ENCODE data around the gene ERC1.
"Not testable (repeated sequence)": the region's sequence is repeated elsewhere in the genome, so short reads cannot be mapped to it uniquely, and the experiment has no call there.

Gene ERC1

GRCh38 chr12:1034243-1034642, 43.2 kb downstream of the ERC1 start:
- no peak for DNase-seq

- DNase-seq = peak in 1 of 2 experiments; percentile 40
Measured at GRCh38 chr12:1034751-1035457, 43.9 kb downstream of the ERC1 start.

- DNase-seq = no peak
Measured at GRCh38 chr12:1041478-1041877, 50.5 kb downstream of the ERC1 start.

- no peak for DNase-seq
Measured at GRCh38 chr12:1044199-1044598, 53.2 kb downstream of the ERC1 start.

DNA sequence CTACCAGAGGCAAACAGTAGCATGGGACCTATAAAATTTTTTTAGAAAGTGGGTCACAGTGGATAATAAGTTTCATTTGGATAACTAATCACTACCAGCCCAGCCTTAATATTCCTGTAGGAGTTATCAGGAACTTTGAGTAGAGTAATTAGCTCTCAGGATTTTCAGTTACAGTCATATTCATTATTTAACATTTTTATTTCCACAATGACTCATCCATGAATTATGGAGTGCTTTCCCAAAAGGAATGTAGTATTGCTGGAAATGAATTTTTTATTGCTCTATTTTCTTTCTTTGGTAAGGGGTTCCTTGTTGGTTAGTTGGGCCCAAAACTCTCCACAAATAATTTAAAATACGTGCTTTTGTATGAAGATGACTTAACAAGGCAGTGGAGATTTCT, 53.7 kb downstream of the ERC1 start:
- no peak for DNase-seq

- DNase-seq = no peak
Measured at GRCh38 chr12:1046727-1047126, 55.7 kb downstream of the ERC1 start.

DNA sequence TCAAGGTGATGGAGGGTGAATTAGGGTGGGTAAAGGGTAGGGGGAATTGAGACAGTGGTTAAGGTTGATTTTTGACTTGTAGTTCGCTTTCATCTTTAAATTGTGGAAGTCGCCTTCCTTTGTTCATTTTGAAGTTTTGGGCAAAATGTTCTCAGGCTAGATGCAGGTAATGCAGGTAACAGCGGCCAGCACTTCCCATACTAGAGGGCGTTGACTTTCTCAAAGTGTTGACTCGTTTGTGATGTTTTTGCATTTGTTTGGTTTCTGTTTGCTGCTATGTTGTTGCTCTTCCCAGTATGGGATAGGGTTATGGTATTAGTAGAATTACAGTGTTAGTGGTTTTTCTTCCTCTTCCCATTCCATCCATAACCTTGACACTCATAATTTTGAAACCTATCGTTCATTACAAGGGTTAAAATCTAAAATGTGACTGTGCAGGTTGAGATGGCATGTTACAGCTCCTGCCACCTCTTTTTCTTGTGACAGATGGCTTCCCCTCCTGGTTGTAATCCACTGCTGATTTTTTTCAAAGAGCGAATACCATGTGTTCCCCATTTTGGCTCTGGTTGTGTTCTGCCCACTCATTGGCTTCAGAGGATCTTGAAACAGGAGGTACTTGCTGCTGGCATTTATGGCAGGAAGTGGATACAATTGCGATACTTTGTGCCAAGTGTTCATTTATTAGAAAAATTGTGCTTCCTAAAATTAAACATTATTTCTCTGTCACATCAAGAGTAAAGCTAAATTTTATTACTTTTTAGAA, 57.1 kb downstream of the ERC1 start:
- peak; percentile 67 to 92 for DNase-seq

DNA sequence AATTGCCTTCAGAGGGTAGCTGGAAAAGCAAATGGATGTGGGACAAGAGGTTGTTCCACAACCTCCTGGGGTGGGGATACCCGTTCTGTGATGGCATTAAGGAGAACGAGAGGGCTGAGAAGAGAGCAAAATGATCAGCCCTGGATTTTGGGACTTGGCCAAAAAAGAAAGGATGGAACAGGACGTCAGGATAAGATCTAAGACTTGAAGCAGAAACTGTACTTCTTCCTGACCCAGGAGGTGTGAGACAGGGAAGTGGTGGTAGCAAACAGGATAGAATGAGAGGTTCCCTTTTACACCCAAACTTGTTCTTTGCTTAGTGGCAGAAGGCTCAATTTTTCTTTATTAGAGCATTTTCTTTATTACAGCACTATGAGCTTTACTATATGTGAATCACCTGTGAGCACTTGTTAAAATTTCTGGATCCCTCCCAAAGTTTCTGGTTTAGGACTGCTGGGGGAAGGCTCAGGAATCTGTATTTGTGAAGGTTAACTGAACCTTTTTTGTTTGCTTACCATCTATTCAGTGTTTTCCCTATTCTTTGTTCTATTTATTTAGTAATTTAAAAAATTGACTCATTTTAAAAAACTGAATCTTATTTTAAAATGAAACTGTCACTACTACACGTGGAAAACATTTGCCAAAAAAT, 59.2 kb downstream of the ERC1 start:
- no peak for DNase-seq

GRCh38 chr12:1051672-1052071, 60.6 kb downstream of the ERC1 start:
- DNase-seq = not testable (repeated sequence)

DNA sequence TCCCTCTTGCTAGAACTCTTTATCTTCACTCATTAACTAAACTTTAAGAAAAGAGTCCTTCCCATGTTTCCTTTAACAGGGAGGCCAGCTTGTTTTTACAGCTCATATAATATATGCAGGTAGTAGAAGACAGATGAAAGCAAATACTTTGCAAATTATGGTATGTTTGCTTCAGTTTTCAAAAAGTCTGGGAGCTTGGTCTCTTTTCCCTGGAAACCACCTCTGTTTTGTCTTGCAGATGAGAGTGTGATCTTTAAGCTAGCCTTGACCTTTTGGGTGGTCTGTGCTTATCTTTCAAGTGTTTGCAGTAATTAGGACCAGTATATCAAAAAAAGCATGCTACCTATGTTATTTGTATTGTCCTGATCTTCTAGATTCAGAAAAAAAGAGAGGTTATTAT, 62.7 kb downstream of the ERC1 start:
- DNase-seq = no peak

GRCh38 chr12:1054117-1054870, 63.3 kb downstream of the ERC1 start:
- DNase-seq = peak in 1 of 2 experiments; percentile 63

DNA sequence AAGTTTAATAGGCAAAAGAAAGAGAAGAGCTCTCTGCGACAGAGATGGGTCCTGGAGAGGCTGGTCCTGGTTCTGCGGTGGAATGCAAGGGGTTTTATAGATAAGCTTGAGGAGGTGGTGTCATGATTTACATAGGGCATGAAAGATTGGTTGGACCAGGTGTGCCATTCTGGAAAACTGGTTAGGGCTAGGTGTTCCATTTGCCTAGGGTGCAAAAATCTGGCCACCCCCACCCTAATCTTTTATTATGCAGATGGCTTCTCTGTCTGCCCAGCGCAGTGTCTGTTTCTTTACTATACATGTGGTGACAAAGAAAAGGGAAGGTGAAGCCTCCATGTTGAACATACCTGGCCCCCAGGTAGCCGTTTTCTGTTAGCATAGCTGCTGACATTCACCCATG, 65.4 kb downstream of the ERC1 start:
- no peak for DNase-seq

- DNase-seq = no peak
Measured at GRCh38 chr12:1058423-1058822, 67.4 kb downstream of the ERC1 start.

- DNase-seq = no peak
Measured at GRCh38 chr12:1059162-1059561, 68.1 kb downstream of the ERC1 start.

DNA sequence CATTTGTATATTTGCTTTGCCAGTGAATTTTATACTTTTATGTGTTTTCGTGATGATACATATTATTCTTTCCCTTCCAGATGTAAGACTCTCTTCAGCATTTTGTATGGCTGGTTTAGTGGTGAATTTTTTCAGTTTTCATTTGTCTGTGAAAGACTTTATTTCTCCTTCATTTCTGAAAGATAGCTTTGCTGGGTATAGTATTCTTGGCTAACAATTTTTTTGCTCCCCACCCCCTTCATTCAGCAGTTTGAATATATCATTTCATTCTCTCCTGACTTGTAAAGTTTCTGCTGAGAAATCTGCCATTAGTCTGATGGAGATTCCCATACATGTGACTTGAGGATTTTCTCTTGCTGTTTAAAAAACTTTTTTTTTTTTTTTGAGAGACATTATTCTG, 72.8 kb downstream of the ERC1 start:
- no peak for DNase-seq

DNA sequence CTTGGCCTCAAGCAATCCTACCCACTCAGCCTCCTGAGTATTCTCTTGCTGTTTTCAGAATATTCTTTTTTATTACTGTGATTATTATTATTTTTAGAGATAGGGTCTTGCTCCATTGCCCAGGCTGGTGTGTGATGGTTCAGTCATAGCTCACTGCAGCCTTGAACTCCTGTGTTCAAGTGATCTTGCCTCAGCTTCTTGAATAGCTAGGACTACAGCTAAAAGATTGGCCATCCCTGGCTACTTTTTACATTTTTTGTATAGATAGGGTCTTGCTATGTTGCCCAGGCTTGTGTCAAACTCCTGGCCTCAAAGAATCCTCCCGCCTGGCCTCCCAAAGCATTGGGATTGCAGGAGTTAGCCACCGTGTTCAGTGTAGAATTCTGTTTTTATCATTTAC, 73.3 kb downstream of the ERC1 start:
- no peak for DNase-seq

- DNase-seq = no peak
Measured at GRCh38 chr12:1065629-1066028, 74.6 kb downstream of the ERC1 start.

GRCh38 chr12:1069846-1070245, 78.8 kb downstream of the ERC1 start:
- no peak for DNase-seq

- DNase-seq = no peak
Measured at GRCh38 chr12:1071182-1071581, 80.2 kb downstream of the ERC1 start.

GRCh38 chr12:1073652-1074051, 82.6 kb downstream of the ERC1 start:
- DNase-seq = no peak

- no peak for DNase-seq
Measured at GRCh38 chr12:1077036-1077803, 86.2 kb downstream of the ERC1 start.

DNA sequence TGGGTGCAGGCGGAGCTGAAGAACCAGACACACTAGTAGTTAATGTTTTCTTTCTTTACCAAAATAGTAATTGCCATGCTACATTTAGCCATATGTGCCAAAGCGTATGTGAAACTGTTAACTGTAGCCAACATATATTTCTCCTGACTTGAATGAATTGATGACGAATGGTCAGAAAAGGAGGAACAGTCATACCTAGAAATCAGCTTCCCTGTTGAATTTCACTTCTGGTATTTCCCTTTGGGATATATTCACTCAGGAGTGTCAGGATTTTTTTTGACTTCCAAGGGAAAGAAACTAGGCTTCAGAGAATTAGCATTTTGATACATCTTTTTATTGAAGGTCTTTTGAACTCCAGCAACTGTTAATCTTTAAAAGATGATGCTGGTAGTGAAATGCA, 87.0 kb downstream of the ERC1 start:
- no peak for DNase-seq
